Stimulated activated CD4-positive, alpha-beta T cell treated with anti-CD3 and anti-CD28 coated beads, Interleukin-1b, Interleukin-23, amount 100 ng/mL, for 1 hour (primary cell): ENCODE data around the gene CCDC186.
"Not testable (repeated sequence)": the region's sequence is repeated elsewhere in the genome, so short reads cannot be mapped to it uniquely, and the experiment has no call there.

Experiments used
- DNase-seq, 2 donors: peaks; one replicate each; pipeline ENCODE4 v3.0.0-alpha.2; 2020; ENCODE audit warnings: low read depth in 2 of 2

CCDC186 gene

GRCh38 chr10:114173603-114173920 lies 441 bp downstream of the CCDC186 start:
- no peak for DNase-seq

- DNase-seq, result no peak
These were observed 1.0 kb downstream of the CCDC186 start for GRCh38 chr10:114172776-114173602.

- no peak for DNase-seq
These were observed 1.8 kb downstream of the CCDC186 start for GRCh38 chr10:114172216-114172615.

GRCh38 chr10:114168450-114169009 lies 5.5 kb downstream of the CCDC186 start:
- DNase-seq, result no peak

- DNase-seq, result no peak
These were observed 6.0 kb downstream of the CCDC186 start for GRCh38 chr10:114167985-114168384.

- DNase-seq, result no peak
These were observed 7.5 kb downstream of the CCDC186 start for GRCh38 chr10:114166494-114166893.

- no peak for DNase-seq
These were observed 8.0 kb downstream of the CCDC186 start for GRCh38 chr10:114166043-114166442.

GRCh38 chr10:114163062-114163461 lies 10.9 kb downstream of the CCDC186 start:
- no peak for DNase-seq

GRCh38 chr10:114157912-114158311 lies 16.1 kb downstream of the CCDC186 start:
- DNase-seq, result no peak

GRCh38 chr10:114151892-114152291 lies 22.1 kb downstream of the CCDC186 start:
- no peak for DNase-seq

GRCh38 chr10:114151486-114151885 lies 22.5 kb downstream of the CCDC186 start:
- no peak for DNase-seq

GRCh38 chr10:114149476-114149875 lies 24.5 kb downstream of the CCDC186 start:
- not testable (repeated sequence) for DNase-seq

GRCh38 chr10:114143160-114143559 lies 30.8 kb downstream of the CCDC186 start:
- no peak for DNase-seq

- DNase-seq, result no peak
These were observed 32.0 kb downstream of the CCDC186 start for GRCh38 chr10:114142018-114142417.

- not testable (repeated sequence) for DNase-seq
These were observed 33.2 kb downstream of the CCDC186 start for GRCh38 chr10:114140827-114141226.

GRCh38 chr10:114140036-114140435 lies 34.0 kb downstream of the CCDC186 start:
- no peak for DNase-seq

GRCh38 chr10:114138581-114138980 lies 35.4 kb downstream of the CCDC186 start:
- DNase-seq, result no peak

- no peak for DNase-seq
These were observed 38.5 kb downstream of the CCDC186 start for GRCh38 chr10:114135476-114135875.

GRCh38 chr10:114131094-114131493 lies 42.9 kb downstream of the CCDC186 start:
- DNase-seq, result no peak

- DNase-seq, result no peak
These were observed 53.0 kb downstream of the CCDC186 start for GRCh38 chr10:114121031-114121430.

GRCh38 chr10:114118514-114118913 lies 55.5 kb downstream of the CCDC186 start:
- DNase-seq, result no peak

GRCh38 chr10:114117728-114118127 lies 56.3 kb downstream of the CCDC186 start:
- DNase-seq, result no peak

- no peak for DNase-seq
These were observed 58.1 kb downstream of the CCDC186 start for GRCh38 chr10:114115661-114116445.
